Astrocyte of the cerebellum (primary cell): ENCODE data around the gene PREX1.

Source experiments
- DNase-seq: peaks from one replicate; pipeline ENCODE4 v3.0.0-alpha.2; 2011; ENCODE audit warnings: low read depth
- H3K4me3 ChIP-seq: 2 replicates; pipeline ENCODE4 v1.5.1; 2011; ENCODE audit warnings: mild to moderate bottlenecking, low read depth, low read length, moderate library complexity
- in situ Hi-C: cut with HindIII; loops from 2 replicates; pipeline ENCODE4 v1.10.0; 2017; ENCODE audit warnings: low sequenced_read_pairs
- TF ChIP-seq, protein P1 (sequence below): IDR thresholded peaks from 2 replicates; pipeline ENCODE4 v1.5.1; 2012; ENCODE audit warnings: low read length, low read depth, moderate library complexity, mild to moderate bottlenecking; ENCODE audit errors: missing control alignments

The PREX1 gene

DNA sequence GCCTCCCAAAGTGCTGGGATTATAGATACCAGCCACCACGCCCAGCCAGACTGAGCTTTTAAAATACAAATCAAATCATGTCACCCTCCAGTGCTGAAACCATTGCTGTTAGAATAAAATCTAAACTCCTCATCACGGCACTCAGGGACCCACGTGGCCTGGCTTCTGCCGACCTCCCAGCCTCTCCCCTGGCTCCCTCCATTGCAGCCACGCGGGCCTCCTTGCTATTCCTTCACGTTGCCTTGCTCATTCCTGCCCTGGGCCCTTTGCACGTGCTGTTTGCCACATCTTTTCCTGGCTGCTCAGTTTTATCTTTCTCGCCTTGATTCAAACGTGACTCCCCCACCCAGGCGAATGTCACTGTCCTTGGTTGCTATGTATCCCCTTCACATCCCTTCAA lies 244.6 kb downstream of the PREX1 start:
- in situ Hi-C loops: no loop called here
- TF ChIP-seq, protein P1, sequence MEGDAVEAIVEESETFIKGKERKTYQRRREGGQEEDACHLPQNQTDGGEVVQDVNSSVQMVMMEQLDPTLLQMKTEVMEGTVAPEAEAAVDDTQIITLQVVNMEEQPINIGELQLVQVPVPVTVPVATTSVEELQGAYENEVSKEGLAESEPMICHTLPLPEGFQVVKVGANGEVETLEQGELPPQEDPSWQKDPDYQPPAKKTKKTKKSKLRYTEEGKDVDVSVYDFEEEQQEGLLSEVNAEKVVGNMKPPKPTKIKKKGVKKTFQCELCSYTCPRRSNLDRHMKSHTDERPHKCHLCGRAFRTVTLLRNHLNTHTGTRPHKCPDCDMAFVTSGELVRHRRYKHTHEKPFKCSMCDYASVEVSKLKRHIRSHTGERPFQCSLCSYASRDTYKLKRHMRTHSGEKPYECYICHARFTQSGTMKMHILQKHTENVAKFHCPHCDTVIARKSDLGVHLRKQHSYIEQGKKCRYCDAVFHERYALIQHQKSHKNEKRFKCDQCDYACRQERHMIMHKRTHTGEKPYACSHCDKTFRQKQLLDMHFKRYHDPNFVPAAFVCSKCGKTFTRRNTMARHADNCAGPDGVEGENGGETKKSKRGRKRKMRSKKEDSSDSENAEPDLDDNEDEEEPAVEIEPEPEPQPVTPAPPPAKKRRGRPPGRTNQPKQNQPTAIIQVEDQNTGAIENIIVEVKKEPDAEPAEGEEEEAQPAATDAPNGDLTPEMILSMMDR: no peak
- no peak for DNase-seq
- no peak overlapping the region for H3K4me3 ChIP-seq

DNA sequence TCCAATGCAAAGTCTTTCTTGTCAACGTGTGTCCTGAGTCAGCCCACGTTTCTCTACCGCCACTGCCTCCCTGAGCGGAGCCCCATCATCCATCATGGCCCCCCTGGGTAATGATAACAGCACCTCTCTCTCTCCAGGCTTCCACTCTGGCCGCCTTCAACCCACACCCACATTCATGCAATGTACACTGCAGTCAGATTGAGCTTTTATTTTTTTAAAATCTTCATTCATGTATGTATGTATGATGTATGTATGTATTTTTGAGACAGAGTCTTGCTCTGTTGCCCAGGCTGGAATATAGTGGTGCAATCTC lies 245.2 kb downstream of the PREX1 start:
- TF ChIP-seq, protein P1: no peak
- DNase-seq: no peak
- H3K4me3 ChIP-seq: no peak overlapping the region
- in situ Hi-C loops: no loop called here

DNA sequence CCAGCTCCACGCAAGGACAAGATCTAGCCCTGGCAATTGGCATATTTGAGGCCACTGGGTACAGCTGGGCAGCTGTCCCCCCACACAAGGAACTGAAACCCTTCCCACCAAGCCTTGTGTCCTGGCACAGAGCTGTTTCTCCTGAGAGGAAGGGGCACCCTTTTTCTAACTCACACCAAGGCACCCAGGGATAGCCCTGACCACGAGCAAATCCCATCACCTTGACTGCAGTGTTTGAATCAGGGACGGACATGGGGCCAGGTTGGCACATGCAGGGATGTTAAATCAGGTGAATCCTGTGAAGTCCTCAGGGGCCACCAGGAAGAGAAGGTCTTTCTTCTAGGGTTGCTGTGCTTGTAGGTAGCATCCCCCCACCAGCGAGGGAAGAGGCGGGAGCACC lies 246.6 kb downstream of the PREX1 start:
- in situ Hi-C loops: no loop called here
- TF ChIP-seq, protein P1: no peak
- DNase-seq: no peak
- H3K4me3 ChIP-seq: no peak overlapping the region

DNA sequence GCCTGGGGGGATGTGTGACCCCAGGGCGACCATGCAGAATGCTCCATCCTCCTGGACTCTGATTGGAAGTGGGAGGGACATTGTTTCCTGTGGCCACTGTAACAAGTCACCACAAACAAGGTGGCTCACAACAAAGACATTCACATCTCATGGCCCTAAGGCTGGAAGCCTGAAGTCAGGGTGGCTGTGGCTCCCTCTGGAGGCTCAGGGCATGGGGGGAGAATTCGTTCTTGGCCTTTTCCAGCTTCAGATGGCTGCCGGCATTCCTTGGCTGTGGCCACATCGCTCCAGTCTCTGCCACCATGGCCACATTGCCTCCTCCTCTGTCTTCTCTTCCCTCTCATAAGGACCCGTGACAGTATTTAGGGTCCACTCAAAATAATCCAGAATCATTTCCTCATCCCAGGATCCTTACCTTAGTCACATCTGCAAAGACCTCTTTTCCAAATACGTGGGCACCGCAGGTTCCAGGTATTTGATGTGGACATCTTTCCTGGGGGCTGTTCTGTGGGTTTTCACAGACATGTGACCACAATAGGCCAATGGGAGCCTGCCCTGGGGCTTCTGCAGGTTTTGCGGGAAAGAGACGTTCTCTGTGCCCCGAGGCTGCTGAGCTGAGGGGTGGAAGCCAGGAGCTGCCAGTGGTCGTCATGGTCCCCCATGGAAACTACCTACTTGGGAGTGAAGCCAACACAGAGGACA lies 249.3 kb downstream of the PREX1 start:
- TF ChIP-seq, protein P1: no peak
- no peak for DNase-seq
- H3K4me3 ChIP-seq: no peak overlapping the region
- in situ Hi-C loops: no loop called here

DNA sequence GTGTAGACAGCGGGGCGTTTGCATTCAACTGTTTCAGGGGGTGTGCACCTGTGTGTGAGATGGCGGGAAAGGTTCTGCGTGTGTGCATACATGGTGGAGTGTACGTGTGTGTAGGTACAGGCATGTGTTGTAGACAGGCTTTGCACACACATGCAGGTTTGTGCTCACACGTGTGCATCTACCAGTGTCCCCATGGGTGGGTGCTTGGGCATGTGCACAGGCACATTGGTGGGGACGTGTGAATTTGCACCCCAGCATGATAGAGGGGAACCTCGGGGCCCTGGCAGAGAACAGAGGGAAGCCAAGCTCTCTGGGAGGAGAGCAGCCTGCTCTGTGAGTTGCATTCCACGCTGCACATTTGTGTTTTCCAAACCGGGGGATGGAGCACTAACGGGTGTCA lies 250.2 kb downstream of the PREX1 start:
- DNase-seq: no peak
- H3K4me3 ChIP-seq: no peak overlapping the region
- in situ Hi-C loops: no loop called here
- TF ChIP-seq, protein P1: no peak

DNA sequence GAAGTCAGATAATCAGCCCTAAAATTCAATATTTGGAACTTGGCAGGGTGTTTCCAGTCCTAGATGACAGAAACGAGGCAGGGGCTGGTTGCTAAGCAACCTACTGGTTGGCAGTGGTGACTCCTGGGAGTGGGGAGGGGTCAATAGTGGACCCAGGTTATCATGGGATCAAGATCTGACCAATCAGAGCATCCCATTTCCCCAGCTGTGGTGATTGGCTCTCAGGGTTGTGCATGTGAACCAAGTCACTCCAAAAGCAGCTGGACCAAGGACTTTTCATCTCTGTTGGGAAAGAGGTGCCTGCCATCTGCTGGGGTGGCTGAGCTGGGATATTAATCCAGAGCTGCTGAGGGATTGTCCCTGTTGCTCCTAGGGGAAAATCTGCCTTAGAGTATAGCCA lies 253.4 kb downstream of the PREX1 start:
- no peak for DNase-seq
- TF ChIP-seq, protein P1: no peak
- in situ Hi-C loops: no loop called here
- no peak overlapping the region for H3K4me3 ChIP-seq
